GM18502 (cell line): Measurements from ENCODE around the gene MAP3K4.

Source experiments
- ATAC-seq: cut with Tn5 transposase; IDR thresholded peaks from one replicate; pipeline ENCODE4 v1.9.1; 2021; ENCODE audit warnings: mild to moderate bottlenecking; ENCODE audit not compliant: unreplicated experiment, poor library complexity

MAP3K4 gene

GRCh38 chr6:161163466-161164181, 172.1 kb downstream of the MAP3K4 start:
- no peak for ATAC-seq

- no peak for ATAC-seq
Measured at GRCh38 chr6:161164182-161164625, 172.6 kb downstream of the MAP3K4 start.

GRCh38 chr6:161166176-161166575, 174.6 kb downstream of the MAP3K4 start:
- no peak for ATAC-seq

- ATAC-seq, result no peak
Measured at GRCh38 chr6:161166677-161167076, 175.1 kb downstream of the MAP3K4 start.
